Measurements from ENCODE around the gene EPM2A.

- TF ChIP-seq, protein P1, sequence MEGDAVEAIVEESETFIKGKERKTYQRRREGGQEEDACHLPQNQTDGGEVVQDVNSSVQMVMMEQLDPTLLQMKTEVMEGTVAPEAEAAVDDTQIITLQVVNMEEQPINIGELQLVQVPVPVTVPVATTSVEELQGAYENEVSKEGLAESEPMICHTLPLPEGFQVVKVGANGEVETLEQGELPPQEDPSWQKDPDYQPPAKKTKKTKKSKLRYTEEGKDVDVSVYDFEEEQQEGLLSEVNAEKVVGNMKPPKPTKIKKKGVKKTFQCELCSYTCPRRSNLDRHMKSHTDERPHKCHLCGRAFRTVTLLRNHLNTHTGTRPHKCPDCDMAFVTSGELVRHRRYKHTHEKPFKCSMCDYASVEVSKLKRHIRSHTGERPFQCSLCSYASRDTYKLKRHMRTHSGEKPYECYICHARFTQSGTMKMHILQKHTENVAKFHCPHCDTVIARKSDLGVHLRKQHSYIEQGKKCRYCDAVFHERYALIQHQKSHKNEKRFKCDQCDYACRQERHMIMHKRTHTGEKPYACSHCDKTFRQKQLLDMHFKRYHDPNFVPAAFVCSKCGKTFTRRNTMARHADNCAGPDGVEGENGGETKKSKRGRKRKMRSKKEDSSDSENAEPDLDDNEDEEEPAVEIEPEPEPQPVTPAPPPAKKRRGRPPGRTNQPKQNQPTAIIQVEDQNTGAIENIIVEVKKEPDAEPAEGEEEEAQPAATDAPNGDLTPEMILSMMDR (IDR thresholded peaks at IDR 0.05; ENCODE audit: low read depth, low read length, poor library complexity, severe bottlenecking) = no peak
- no peak for TF ChIP-seq EZH2phosphoT487 (IDR thresholded peaks at IDR 0.05; ENCODE audit: borderline replicate concordance, low read length)
Observed at GRCh38 chr6:145608850-145609249, 126.5 kb downstream of the EPM2A start.

Measured in DOHH2 (cell line).